HL-60/S4 treated with retinoic acid at 250 ng/mL for 4 days and 3 days (cell line): ENCODE data around the gene FAM171A1.

ENCODE experiments used
- in situ Hi-C: fragments of 300-500 bp; cut with MboI; formaldehyde crosslinking; loops from 2 replicates; pipeline ENCODE4 v1.7.0; 2022; ENCODE audit warnings: low sequenced_read_pairs

Gene FAM171A1

GRCh38 chr10:15374566-15374965 lies 3.5 kb upstream of the FAM171A1 start:
- in situ Hi-C loops: no loop called here

GRCh38 chr10:15374156-15374555 lies 3.1 kb upstream of the FAM171A1 start:
- in situ Hi-C loops: no loop called here

- in situ Hi-C loops: no loop called here
Measured at GRCh38 chr10:15373199-15373598, 2.1 kb upstream of the FAM171A1 start.

- in situ Hi-C loops: no loop called here
Measured at GRCh38 chr10:15370212-15370855, 755 bp downstream of the FAM171A1 start.

GRCh38 chr10:15369256-15370211 lies 1.6 kb downstream of the FAM171A1 start:
- in situ Hi-C loops: no loop called here

- in situ Hi-C loops: no loop called here
Measured at GRCh38 chr10:15368101-15368855, 2.8 kb downstream of the FAM171A1 start.

GRCh38 chr10:15367296-15368085 lies 3.6 kb downstream of the FAM171A1 start:
- in situ Hi-C loops: no loop called here

- in situ Hi-C loops: no loop called here
Measured at GRCh38 chr10:15365692-15366091, 5.4 kb downstream of the FAM171A1 start.

GRCh38 chr10:15364001-15364400 lies 7.1 kb downstream of the FAM171A1 start:
- in situ Hi-C loops: no loop called here

GRCh38 chr10:15363031-15363430 lies 8.1 kb downstream of the FAM171A1 start:
- in situ Hi-C loops: no loop called here

GRCh38 chr10:15361131-15361530 lies 10.0 kb downstream of the FAM171A1 start:
- in situ Hi-C loops: no loop called here

GRCh38 chr10:15360566-15360965 lies 10.5 kb downstream of the FAM171A1 start:
- in situ Hi-C loops: no loop called here

- in situ Hi-C loops: no loop called here
Measured at GRCh38 chr10:15353471-15354017, 17.5 kb downstream of the FAM171A1 start.

- in situ Hi-C loops: no loop called here
Measured at GRCh38 chr10:15352836-15353235, 18.3 kb downstream of the FAM171A1 start.

GRCh38 chr10:15352201-15352600 lies 18.9 kb downstream of the FAM171A1 start:
- in situ Hi-C loops: no loop called here

GRCh38 chr10:15351099-15351820 lies 19.8 kb downstream of the FAM171A1 start:
- in situ Hi-C loops: no loop called here

GRCh38 chr10:15349112-15349511 lies 22.0 kb downstream of the FAM171A1 start:
- in situ Hi-C loops: no loop called here

- in situ Hi-C loops: no loop called here
Measured at GRCh38 chr10:15348579-15348978, 22.5 kb downstream of the FAM171A1 start.

GRCh38 chr10:15347150-15347549 lies 23.9 kb downstream of the FAM171A1 start:
- in situ Hi-C loops: no loop called here
